Measurements from ENCODE around the gene KIF1A. TPM values are rescaled to one million over a fixed set of nuclear protein-coding genes. Genes with fewer than 3 reads are reported as not detected.

The KIF1A gene
- total RNA-seq, 1 donor from 2014 or later: 2.0 TPM

DNA sequence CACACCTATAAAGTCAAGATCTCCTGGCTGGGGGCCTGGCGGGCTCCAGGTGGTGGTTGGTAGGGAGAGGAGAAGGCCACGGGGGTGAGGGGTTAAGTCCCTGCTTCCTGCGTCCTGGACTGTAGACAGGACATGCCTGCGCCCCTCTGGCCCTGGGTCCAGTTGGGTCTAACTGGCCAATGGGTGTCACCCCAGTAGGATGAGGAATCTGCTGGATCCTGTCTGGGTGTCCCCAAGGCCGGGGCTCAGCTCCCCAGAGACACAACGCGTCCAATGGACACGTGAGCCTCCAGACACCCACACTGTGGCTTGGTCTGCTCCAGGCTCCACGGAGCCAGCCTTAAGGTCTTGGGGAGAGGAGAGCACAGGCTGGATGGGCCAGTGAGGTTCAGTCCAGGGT is 108.7 kb downstream of the KIF1A start:
- Histone ChIP-seq H3K4me1 (no peaks in the 10 kb centered on the region), H3K4me3 (no peak overlapping the region), H3K9me3 (replicated peaks) (no peaks in the 10 kb centered on the region), H3K27ac (replicated peaks) (no peak overlapping the region), H3K27me3 (ENCODE audit: low read depth) (peaks cover 90% of the 10 kb centered on the region), H3K36me3 (no peaks in the 10 kb centered on the region)
- intact Hi-C loops (cut with micrococcal nuclease): no loop called here
- TF ChIP-seq, protein P1, sequence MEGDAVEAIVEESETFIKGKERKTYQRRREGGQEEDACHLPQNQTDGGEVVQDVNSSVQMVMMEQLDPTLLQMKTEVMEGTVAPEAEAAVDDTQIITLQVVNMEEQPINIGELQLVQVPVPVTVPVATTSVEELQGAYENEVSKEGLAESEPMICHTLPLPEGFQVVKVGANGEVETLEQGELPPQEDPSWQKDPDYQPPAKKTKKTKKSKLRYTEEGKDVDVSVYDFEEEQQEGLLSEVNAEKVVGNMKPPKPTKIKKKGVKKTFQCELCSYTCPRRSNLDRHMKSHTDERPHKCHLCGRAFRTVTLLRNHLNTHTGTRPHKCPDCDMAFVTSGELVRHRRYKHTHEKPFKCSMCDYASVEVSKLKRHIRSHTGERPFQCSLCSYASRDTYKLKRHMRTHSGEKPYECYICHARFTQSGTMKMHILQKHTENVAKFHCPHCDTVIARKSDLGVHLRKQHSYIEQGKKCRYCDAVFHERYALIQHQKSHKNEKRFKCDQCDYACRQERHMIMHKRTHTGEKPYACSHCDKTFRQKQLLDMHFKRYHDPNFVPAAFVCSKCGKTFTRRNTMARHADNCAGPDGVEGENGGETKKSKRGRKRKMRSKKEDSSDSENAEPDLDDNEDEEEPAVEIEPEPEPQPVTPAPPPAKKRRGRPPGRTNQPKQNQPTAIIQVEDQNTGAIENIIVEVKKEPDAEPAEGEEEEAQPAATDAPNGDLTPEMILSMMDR (IDR thresholded peaks at IDR 0.05; ENCODE audit: borderline replicate concordance): no peak
- DNase-seq: no peak

DNA sequence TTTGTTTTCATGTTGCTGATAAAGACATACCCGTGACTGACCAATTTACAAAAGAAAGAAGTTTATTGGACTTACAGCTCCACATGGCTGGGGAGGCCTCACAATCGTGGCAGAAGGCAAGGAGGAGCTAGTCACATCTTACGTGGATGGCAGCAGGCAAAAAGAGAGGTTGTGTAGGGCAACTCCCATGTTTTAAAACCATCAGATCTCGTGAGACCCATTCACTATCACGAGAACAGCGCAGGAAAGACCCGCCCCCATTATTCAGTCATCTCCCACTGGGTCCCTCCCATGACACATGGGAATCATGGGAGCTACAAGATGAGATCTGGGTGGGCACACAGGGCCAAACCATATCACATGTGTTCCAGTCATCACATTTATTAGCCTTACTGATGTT is 111.6 kb downstream of the KIF1A start:
- intact Hi-C loops (cut with micrococcal nuclease): no loop called here
- TF ChIP-seq, protein P1 (IDR thresholded peaks at IDR 0.05; ENCODE audit: borderline replicate concordance): no peak
- Histone ChIP-seq H3K27ac (replicated peaks) (no peak overlapping the region), H3K4me1 (no peaks in the 10 kb centered on the region), H3K9me3 (replicated peaks) (no peaks in the 10 kb centered on the region), H3K4me3 (no peak overlapping the region), H3K27me3 (ENCODE audit: low read depth) (peaks cover 90% of the 10 kb centered on the region), H3K36me3 (no peaks in the 10 kb centered on the region)
- DNase-seq: no peak

DNA sequence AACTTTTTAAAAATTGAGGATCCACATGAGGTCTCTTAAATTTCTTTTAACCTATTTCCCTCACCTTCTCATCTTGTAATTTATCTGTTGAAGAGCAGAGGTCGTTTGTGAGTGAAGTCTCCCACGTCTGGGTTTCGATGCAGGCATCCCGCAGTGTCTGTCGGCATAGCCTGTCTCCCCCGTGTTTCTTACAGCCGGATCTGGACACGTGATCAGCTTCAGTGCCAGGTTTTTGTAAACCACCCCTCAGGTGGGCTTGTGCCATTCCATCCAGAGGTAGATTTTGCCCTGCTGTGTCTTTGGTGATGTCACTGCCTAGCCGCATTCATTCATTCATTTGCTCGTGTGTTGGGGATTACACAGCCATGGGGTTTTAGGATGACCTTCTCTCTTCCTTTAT is 112.2 kb downstream of the KIF1A start:
- Histone ChIP-seq H3K36me3 (no peaks in the 10 kb centered on the region), H3K4me3 (no peak overlapping the region), H3K9me3 (replicated peaks) (no peaks in the 10 kb centered on the region), H3K27ac (replicated peaks) (no peak overlapping the region), H3K4me1 (no peaks in the 10 kb centered on the region), H3K27me3 (ENCODE audit: low read depth) (peaks cover 90% of the 10 kb centered on the region)
- intact Hi-C loops (cut with micrococcal nuclease): no loop called here
- no peak for DNase-seq
- TF ChIP-seq, protein P1 (IDR thresholded peaks at IDR 0.05; ENCODE audit: borderline replicate concordance): no peak

DNA sequence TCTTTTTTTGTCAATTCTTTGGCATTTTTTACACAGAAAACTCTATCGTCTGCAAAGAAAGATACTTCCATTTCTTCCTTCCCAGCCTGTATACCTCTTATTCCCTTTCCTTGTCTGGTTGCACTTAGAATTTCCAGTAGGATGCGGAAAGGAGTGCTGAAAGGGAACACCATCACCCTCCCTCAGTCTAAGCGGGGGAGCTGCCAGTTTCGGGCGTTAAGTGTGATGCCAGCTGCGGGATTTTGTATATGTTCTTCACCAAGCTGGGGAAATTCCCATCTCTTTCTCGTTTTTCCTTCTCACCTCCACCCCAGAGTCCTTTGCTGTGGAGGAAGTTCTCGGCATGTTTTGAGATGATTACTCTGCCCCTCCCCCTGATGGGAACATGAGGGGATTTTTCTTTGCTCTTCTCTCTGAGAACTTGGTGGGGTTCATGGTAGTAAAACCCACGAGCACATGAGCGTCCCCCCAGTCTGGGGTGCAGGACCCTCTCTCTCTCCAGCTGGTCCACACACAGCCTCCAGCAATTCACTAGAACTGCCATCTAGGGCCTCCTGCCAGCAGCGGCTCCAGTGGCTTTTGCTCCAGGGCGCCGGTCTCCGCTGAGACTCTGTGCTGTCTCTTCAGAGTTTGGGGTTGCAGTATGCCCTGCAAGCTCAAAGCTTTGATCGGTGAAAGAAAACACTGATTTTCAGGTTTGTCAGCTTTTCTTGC is 112.8 kb downstream of the KIF1A start:
- DNase-seq: no peak
- H3K27ac ChIP-seq (replicated peaks): no peak overlapping the region
- no peak overlapping the region for H3K4me3 ChIP-seq
- H3K9me3 ChIP-seq (replicated peaks): no peaks in the 10 kb centered on the region
- no peaks in the 10 kb centered on the region for H3K4me1 ChIP-seq
- no peaks in the 10 kb centered on the region for H3K36me3 ChIP-seq
- TF ChIP-seq, protein P1 (IDR thresholded peaks at IDR 0.05; ENCODE audit: borderline replicate concordance): no peak
- peaks cover 92% of the 10 kb centered on the region for H3K27me3 ChIP-seq (ENCODE audit: low read depth)
- intact Hi-C loops (cut with micrococcal nuclease): no loop called here

DNA sequence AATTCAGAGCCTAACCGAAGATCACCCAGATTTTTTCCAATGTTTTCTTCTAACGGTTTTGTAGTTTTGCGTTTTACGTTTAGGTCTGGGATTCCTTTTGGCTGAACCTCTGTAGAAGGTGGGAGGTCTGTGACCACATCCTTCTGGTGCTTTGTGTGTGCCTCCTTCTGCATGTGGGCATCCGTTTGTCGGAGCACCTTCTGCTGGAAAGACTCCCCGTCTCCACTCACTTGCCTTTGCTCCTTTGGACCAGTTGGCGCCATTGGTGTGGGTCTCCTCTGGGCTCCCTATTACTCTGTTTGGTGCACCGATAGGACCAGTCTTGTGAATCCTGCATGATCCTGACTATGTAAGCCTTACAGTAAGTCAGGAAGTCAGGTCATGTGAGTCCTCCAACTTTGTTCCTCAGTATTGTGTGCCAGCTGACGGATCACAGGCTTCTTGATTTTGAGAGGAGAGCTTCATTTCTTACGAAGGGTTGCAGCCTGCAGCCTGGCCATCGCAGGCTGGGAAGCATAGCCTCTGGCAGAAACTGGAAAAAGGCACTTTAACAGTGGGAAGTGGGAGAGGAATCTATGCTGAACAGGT is 114.7 kb downstream of the KIF1A start:
- intact Hi-C loops (cut with micrococcal nuclease): no loop called here
- Histone ChIP-seq H3K4me1 (no peaks in the 10 kb centered on the region), H3K4me3 (no peak overlapping the region), H3K27me3 (ENCODE audit: low read depth) (peaks cover 89% of the 10 kb centered on the region), H3K27ac (replicated peaks) (no peak overlapping the region), H3K9me3 (replicated peaks) (no peaks in the 10 kb centered on the region), H3K36me3 (no peaks in the 10 kb centered on the region)
- no peak for DNase-seq
- TF ChIP-seq, protein P1 (IDR thresholded peaks at IDR 0.05; ENCODE audit: borderline replicate concordance): no peak

All from left ventricle myocardium inferior (tissue), 1 donor.